Measurements from ENCODE around the gene BRIP1.

GRCh38 chr17:61818225-61818624 is 45.1 kb downstream of the BRIP1 start:
- TF ChIP-seq CTCF (IDR thresholded peaks at IDR 0.05) (no peak), POLR2A (IDR thresholded peaks at IDR 0.05) (no peak)

All from lower leg skin (tissue), 3 donors.